GM04503 (cell line): Measurements from ENCODE around the gene TMEM120A.
"Not testable (repeated sequence)": the region's sequence is repeated elsewhere in the genome, so short reads cannot be mapped to it uniquely, and the experiment has no call there.

Experiments
- DNase-seq: peaks from one replicate; pipeline ENCODE4 v3.0.0-alpha.2; 2012; ENCODE audit warnings: low read depth

Gene TMEM120A

GRCh38 chr7:75994388-75995051 lies at the start of gene TMEM120A:
TMEM120A (minus strand) TSS chr7:75994595; CDS start chr7:75994570, 25 bp downstream.
- DNase-seq: peak; percentile 53

GRCh38 chr7:76040126-76040525 lies 45.7 kb upstream of the TMEM120A start:
- no peak for DNase-seq

- DNase-seq: peak; percentile 57
Measured at GRCh38 chr7:76037310-76037709, 42.9 kb upstream of the TMEM120A start.

- DNase-seq: no peak
Measured at GRCh38 chr7:76031964-76032363, 37.6 kb upstream of the TMEM120A start.

GRCh38 chr7:76029682-76030081 lies 35.3 kb upstream of the TMEM120A start:
- DNase-seq: not testable (repeated sequence)

GRCh38 chr7:76023002-76023401 lies 28.6 kb upstream of the TMEM120A start:
- no peak for DNase-seq

GRCh38 chr7:76022026-76022780 lies 27.8 kb upstream of the TMEM120A start:
- no peak for DNase-seq

- DNase-seq: no peak
Measured at GRCh38 chr7:76020031-76020714, 25.8 kb upstream of the TMEM120A start.

GRCh38 chr7:76018520-76018919 lies 24.1 kb upstream of the TMEM120A start:
- DNase-seq: not testable (repeated sequence)

- no peak for DNase-seq
Measured at GRCh38 chr7:76016191-76016947, 22.0 kb upstream of the TMEM120A start.

- peak; percentile 72 for DNase-seq
Measured at GRCh38 chr7:76011442-76011861, 17.1 kb upstream of the TMEM120A start.

GRCh38 chr7:76009672-76010600 lies 15.5 kb upstream of the TMEM120A start:
- no peak for DNase-seq

- no peak for DNase-seq
Measured at GRCh38 chr7:76008156-76008687, 13.8 kb upstream of the TMEM120A start.

- DNase-seq: not testable (repeated sequence)
Measured at GRCh38 chr7:76005004-76005403, 10.6 kb upstream of the TMEM120A start.

- DNase-seq: no peak
Measured at GRCh38 chr7:76003351-76003750, 9.0 kb upstream of the TMEM120A start.

GRCh38 chr7:76002822-76003221 lies 8.4 kb upstream of the TMEM120A start:
- no peak for DNase-seq

GRCh38 chr7:76002139-76002538 lies 7.7 kb upstream of the TMEM120A start:
- no peak for DNase-seq

GRCh38 chr7:76000566-76000965 lies 6.2 kb upstream of the TMEM120A start:
- DNase-seq: no peak

GRCh38 chr7:75998038-75998437 lies 3.6 kb upstream of the TMEM120A start:
- no peak for DNase-seq

GRCh38 chr7:75996476-75996875 lies 2.1 kb upstream of the TMEM120A start:
- DNase-seq: no peak

GRCh38 chr7:75995996-75996395 lies 1.6 kb upstream of the TMEM120A start:
- no peak for DNase-seq
